GM21529 (cell line): Measurements from ENCODE around the gene SHLD2.
"Not testable (repeated sequence)": the region's sequence is repeated elsewhere in the genome, so short reads cannot be mapped to it uniquely, and the experiment has no call there.

Experiments
- ATAC-seq: cut with Tn5 transposase; IDR thresholded peaks from one replicate; pipeline ENCODE4 v1.9.1; 2021; ENCODE audit not compliant: unreplicated experiment

The SHLD2 gene

GRCh38 chr10:87210309-87210708, 115.3 kb downstream of the SHLD2 start:
- not testable (repeated sequence) for ATAC-seq

GRCh38 chr10:87211848-87212247, 116.8 kb downstream of the SHLD2 start:
- ATAC-seq: not testable (repeated sequence)

GRCh38 chr10:87213150-87213765, 118.3 kb downstream of the SHLD2 start:
- not testable (repeated sequence) for ATAC-seq

- ATAC-seq: not testable (repeated sequence)
These were observed 118.8 kb downstream of the SHLD2 start for GRCh38 chr10:87213806-87214205.

GRCh38 chr10:87216120-87216519, 121.1 kb downstream of the SHLD2 start:
- not testable (repeated sequence) for ATAC-seq

- ATAC-seq: not testable (repeated sequence)
These were observed 124.4 kb downstream of the SHLD2 start for GRCh38 chr10:87219370-87219769.

- not testable (repeated sequence) for ATAC-seq
These were observed 127.8 kb downstream of the SHLD2 start for GRCh38 chr10:87222789-87223188.

- not testable (repeated sequence) for ATAC-seq
These were observed 130.1 kb downstream of the SHLD2 start, which contains the start of gene NUTM2A for GRCh38 chr10:87225148-87225547. TSS of gene NUTM2A (plus strand) at chr10:87225448. CDS start at chr10:87225831, 383 bp downstream.

- not testable (repeated sequence) for ATAC-seq
These were observed 133.2 kb downstream of the SHLD2 start for GRCh38 chr10:87228247-87228646.

GRCh38 chr10:87229211-87229610, 134.2 kb downstream of the SHLD2 start:
- ATAC-seq: not testable (repeated sequence)

GRCh38 chr10:87234854-87235253, 139.8 kb downstream of the SHLD2 start:
- ATAC-seq: not testable (repeated sequence)

- ATAC-seq: not testable (repeated sequence)
These were observed 142.2 kb downstream of the SHLD2 start for GRCh38 chr10:87237244-87237643.

- not testable (repeated sequence) for ATAC-seq
These were observed 144.4 kb downstream of the SHLD2 start for GRCh38 chr10:87239346-87239808.
